Activated naive CD8-positive, alpha-beta T cell (primary cell): Measurements from ENCODE around the gene PLPP3.

ENCODE experiments used
- H3K27ac Mint-ChIP-seq: one replicate; pipeline ENCODE4 v1.8.0; 2021; ENCODE audit warnings: mixed read lengths
- H3K27me3 Mint-ChIP-seq: one replicate; pipeline ENCODE4 v1.8.0; 2021; ENCODE audit warnings: mixed read lengths
- H3K36me3 Mint-ChIP-seq: one replicate; pipeline ENCODE4 v1.8.0; 2021; ENCODE audit warnings: mixed read lengths
- H3K4me1 Mint-ChIP-seq: one replicate; pipeline ENCODE4 v1.8.0; 2021; ENCODE audit warnings: low read depth, mixed read lengths
- H3K4me3 Mint-ChIP-seq: one replicate; pipeline ENCODE4 v1.8.0; 2021; ENCODE audit warnings: mild to moderate bottlenecking, mixed read lengths
- H3K9me3 Mint-ChIP-seq: one replicate; pipeline ENCODE4 v1.8.0; 2021; ENCODE audit warnings: low read depth, mixed read lengths

PLPP3 gene

GRCh38 chr1:56509713-56510641 lies 69.4 kb downstream of the PLPP3 start:
- no peak overlapping the region for H3K4me3 Mint-ChIP-seq
- no peak overlapping the region for H3K27ac Mint-ChIP-seq
- H3K36me3 Mint-ChIP-seq, result no peaks in the 10 kb centered on the region
- no peaks in the 10 kb centered on the region for H3K4me1 Mint-ChIP-seq
- H3K9me3 Mint-ChIP-seq, result no peaks in the 10 kb centered on the region
- H3K27me3 Mint-ChIP-seq, result no peaks in the 10 kb centered on the region

GRCh38 chr1:56508523-56508983 lies 70.8 kb downstream of the PLPP3 start:
- Mint-ChIP-seq H3K36me3 (no peaks in the 10 kb centered on the region), H3K27me3 (no peaks in the 10 kb centered on the region), H3K9me3 (no peaks in the 10 kb centered on the region), H3K4me3 (no peak overlapping the region), H3K4me1 (no peaks in the 10 kb centered on the region), H3K27ac (no peak overlapping the region)

DNA sequence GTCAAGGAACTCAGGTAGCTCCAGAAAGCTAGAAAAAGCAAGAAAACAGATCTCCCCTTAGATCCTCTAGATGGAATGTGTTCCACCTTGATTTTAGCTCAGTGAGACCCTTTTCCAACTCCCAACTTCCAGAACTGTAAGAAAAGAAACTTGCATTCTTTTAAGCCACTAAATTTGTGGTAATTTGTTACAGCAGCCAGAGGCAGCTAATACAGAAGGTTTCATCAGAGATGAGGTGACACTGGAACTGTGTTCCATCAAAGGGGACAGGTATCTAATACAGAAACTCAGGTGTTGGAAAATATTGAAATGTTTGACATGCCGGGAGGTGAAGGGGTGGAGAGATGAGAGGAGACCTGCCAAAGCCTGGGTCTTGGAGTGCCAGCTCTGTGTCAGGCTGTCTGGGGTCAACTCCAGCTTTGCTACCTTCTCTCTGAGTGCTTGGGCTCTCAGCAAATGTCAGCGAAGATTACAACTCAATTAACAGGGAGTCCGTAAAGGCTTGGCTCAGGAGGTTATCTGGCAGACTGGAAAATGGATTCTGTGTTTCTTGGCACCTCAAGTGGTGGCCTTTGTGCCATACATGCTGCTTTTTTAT lies 71.3 kb downstream of the PLPP3 start:
- no peaks in the 10 kb centered on the region for H3K4me1 Mint-ChIP-seq
- H3K4me3 Mint-ChIP-seq, result no peak overlapping the region
- no peak overlapping the region for H3K27ac Mint-ChIP-seq
- no peaks in the 10 kb centered on the region for H3K27me3 Mint-ChIP-seq
- no peaks in the 10 kb centered on the region for H3K9me3 Mint-ChIP-seq
- H3K36me3 Mint-ChIP-seq, result no peaks in the 10 kb centered on the region

GRCh38 chr1:56506951-56507491 lies 72.3 kb downstream of the PLPP3 start:
- Mint-ChIP-seq H3K4me1 (no peaks in the 10 kb centered on the region), H3K36me3 (no peaks in the 10 kb centered on the region), H3K4me3 (no peak overlapping the region), H3K9me3 (no peaks in the 10 kb centered on the region), H3K27ac (no peak overlapping the region), H3K27me3 (no peaks in the 10 kb centered on the region)

GRCh38 chr1:56505792-56506743 lies 73.3 kb downstream of the PLPP3 start:
- Mint-ChIP-seq H3K9me3 (no peaks in the 10 kb centered on the region), H3K27ac (no peak overlapping the region), H3K36me3 (no peaks in the 10 kb centered on the region), H3K27me3 (no peaks in the 10 kb centered on the region), H3K4me1 (no peaks in the 10 kb centered on the region), H3K4me3 (no peak overlapping the region)

DNA sequence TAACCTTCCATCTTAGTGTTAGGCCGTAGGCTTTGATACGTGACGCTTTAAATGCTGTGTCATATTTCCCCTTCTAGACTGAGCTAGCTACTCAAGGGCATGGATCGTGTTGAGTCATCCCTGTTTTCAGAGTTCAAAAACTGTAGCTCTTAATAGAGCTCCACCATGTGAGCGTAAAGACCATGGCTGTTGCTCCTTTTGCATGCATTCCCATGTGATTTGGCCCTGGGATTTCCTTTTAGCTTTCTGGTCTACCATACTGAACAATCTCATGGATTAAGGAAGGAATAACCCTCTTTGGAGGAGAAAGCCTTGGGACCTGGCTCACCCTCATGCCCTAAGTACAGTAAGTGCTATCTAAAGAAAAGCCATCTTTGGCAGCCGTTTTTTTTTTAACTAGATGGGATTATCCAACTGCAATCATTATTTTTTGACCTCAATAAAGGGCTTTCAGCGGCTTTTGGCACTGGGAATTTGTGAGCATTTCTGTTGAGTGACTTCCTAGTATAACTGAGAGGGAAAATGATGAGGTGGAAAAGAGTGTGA lies 76.6 kb downstream of the PLPP3 start:
- Mint-ChIP-seq H3K4me1 (no peaks in the 10 kb centered on the region), H3K36me3 (no peaks in the 10 kb centered on the region), H3K27ac (no peak overlapping the region)

DNA sequence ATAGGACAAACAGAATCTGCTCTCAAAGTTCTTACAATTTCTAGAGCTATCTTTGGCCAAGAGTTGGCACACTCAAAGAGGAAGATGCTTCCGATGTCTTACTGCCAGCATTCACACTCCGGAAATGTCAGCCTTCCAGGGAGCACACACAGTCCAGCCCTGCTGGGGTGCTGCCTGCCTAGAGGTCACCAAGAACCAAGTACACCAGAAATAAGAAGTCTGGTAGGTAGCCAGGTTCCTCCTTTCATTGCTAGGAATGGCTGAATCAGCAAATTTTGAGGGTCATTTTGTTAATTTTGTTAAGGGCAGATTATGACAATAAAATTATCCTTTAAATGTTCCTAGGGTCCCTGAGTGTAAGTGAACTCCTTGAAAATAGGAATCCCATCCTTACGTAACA lies 77.5 kb downstream of the PLPP3 start:
- no peak overlapping the region for H3K27ac Mint-ChIP-seq
- no peaks in the 10 kb centered on the region for H3K9me3 Mint-ChIP-seq
- peaks cover 3% of the 10 kb centered on the region for H3K27me3 Mint-ChIP-seq
- no peak overlapping the region for H3K4me3 Mint-ChIP-seq
- no peaks in the 10 kb centered on the region for H3K4me1 Mint-ChIP-seq
- no peaks in the 10 kb centered on the region for H3K36me3 Mint-ChIP-seq

More for the DNA sequence above, 76.6 kb downstream of the PLPP3 start:
- Mint-ChIP-seq H3K4me3 (no peak overlapping the region), H3K9me3 (no peaks in the 10 kb centered on the region), H3K27me3 (peaks cover 3% of the 10 kb centered on the region)

- H3K4me1 Mint-ChIP-seq, result no peaks in the 10 kb centered on the region
- no peak overlapping the region for H3K27ac Mint-ChIP-seq
- H3K4me3 Mint-ChIP-seq, result no peak overlapping the region
- peaks cover 4% of the 10 kb centered on the region for H3K27me3 Mint-ChIP-seq
- H3K9me3 Mint-ChIP-seq, result no peaks in the 10 kb centered on the region
- no peaks in the 10 kb centered on the region for H3K36me3 Mint-ChIP-seq
These were observed 77.9 kb downstream of the PLPP3 start for GRCh38 chr1:56501426-56501825.

GRCh38 chr1:56496821-56497772 lies 82.3 kb downstream of the PLPP3 start:
- Mint-ChIP-seq H3K4me1 (no peaks in the 10 kb centered on the region), H3K36me3 (no peaks in the 10 kb centered on the region), H3K27ac (no peak overlapping the region), H3K9me3 (no peaks in the 10 kb centered on the region), H3K4me3 (no peak overlapping the region), H3K27me3 (peaks cover 6% of the 10 kb centered on the region)

DNA sequence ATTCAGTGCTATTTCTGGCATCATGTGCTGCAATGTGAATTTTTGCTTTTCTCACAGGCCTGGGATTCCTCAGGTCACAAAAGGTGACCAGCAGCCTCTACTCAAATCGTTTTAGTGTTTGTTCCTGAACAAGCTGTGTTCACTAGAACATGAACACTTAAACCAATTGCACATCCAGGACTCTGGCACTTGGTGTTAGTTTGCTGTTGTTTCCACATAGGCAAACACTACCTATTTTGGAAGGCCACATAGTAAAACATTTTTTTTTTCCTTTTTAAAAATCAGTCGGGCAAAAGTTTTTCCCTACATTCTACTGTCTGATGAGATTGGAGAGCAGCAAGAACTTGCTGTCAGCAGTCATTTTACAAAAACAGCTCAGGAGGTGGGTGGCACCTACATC lies 83.2 kb downstream of the PLPP3 start:
- no peak overlapping the region for H3K4me3 Mint-ChIP-seq
- H3K9me3 Mint-ChIP-seq, result no peaks in the 10 kb centered on the region
- no peaks in the 10 kb centered on the region for H3K36me3 Mint-ChIP-seq
- H3K27me3 Mint-ChIP-seq, result peaks cover 6% of the 10 kb centered on the region
- no peak overlapping the region for H3K27ac Mint-ChIP-seq
- no peaks in the 10 kb centered on the region for H3K4me1 Mint-ChIP-seq

GRCh38 chr1:56495538-56495937 lies 83.8 kb downstream of the PLPP3 start:
- no peaks in the 10 kb centered on the region for H3K36me3 Mint-ChIP-seq
- H3K4me3 Mint-ChIP-seq, result no peak overlapping the region
- H3K4me1 Mint-ChIP-seq, result no peaks in the 10 kb centered on the region
- H3K9me3 Mint-ChIP-seq, result no peaks in the 10 kb centered on the region
- no peak overlapping the region for H3K27ac Mint-ChIP-seq
- H3K27me3 Mint-ChIP-seq, result peaks cover 6% of the 10 kb centered on the region

GRCh38 chr1:56494306-56494705 lies 85.1 kb downstream of the PLPP3 start:
- Mint-ChIP-seq H3K36me3 (no peaks in the 10 kb centered on the region), H3K27me3 (peaks cover 3% of the 10 kb centered on the region), H3K4me1 (no peaks in the 10 kb centered on the region), H3K27ac (no peak overlapping the region), H3K4me3 (no peak overlapping the region), H3K9me3 (no peaks in the 10 kb centered on the region)

DNA sequence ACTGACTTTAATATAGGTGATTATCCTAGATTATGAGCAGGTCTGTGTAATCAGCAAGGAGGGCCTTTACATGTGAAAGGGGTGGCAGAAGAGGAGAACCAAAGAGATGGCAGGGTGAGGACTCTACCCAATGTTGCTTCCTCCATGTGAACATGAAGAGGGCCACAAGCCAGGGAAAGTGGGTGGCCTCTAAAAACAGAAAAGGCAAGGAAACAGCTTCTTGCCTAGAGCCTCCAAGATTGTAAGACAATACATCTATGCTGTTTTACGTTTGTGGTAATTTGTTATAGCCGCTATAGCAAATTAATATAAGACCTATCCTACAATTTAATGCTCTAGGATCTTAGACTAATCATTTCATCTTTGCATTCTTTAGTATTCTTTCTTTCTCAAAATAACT lies 85.5 kb downstream of the PLPP3 start:
- Mint-ChIP-seq H3K27ac (no peak overlapping the region), H3K36me3 (no peaks in the 10 kb centered on the region), H3K27me3 (peaks cover 3% of the 10 kb centered on the region), H3K9me3 (no peaks in the 10 kb centered on the region), H3K4me3 (no peak overlapping the region), H3K4me1 (no peaks in the 10 kb centered on the region)
